ENCODE measurements around the gene FNDC3B. TPM values are rescaled to one million over a fixed set of nuclear protein-coding genes. Genes with fewer than 3 reads are reported as not detected.

Gene FNDC3B
- total and polyA plus RNA-seq, 4 donors: 23.3 to 74.2 (median 32.9) TPM

- Histone ChIP-seq H3K27ac (ENCODE audit: low read depth in 1 of 2, low read length in 2 of 2) (no peak overlapping the region), H3K4me3 (ENCODE audit: low read depth in 1 of 3, low read length in 3 of 3) (no peak overlapping the region), H3K27me3 (ENCODE audit: control insufficient read depth in 4 of 4, insufficient read depth in 4 of 4, low read length in 3 of 4) (no peaks in the 10 kb centered on the region), H3K36me3 (ENCODE audit: control insufficient read depth in 4 of 4, insufficient read depth in 3 of 4, low read depth in 1 of 4, low read length in 3 of 4) (peaks cover 9 to 47% (median 37%) of the 10 kb centered on the region in 4 donors), H3K9ac (ENCODE audit: low read depth in 1 of 2, low read length in 2 of 2) (no peak overlapping the region), H3K4me1 (ENCODE audit: control insufficient read depth in 4 of 4, insufficient read depth in 4 of 4, low read length in 3 of 4) (peaks cover 0 to 7% (median 0%) of the 10 kb centered on the region in 4 donors), H3K9me3 (ENCODE audit: control insufficient read depth in 4 of 4, low read length in 3 of 4) (no peaks in the 10 kb centered on the region)
- no peak for TF ChIP-seq YY1 (IDR thresholded peaks at IDR 0.05)
- TF ChIP-seq FOXA1 (IDR thresholded peaks at IDR 0.05): no peak
- no peak for TF ChIP-seq TAF1 (conservative IDR thresholded peaks at IDR 0.05)
- TF ChIP-seq CTCF (IDR thresholded peaks at IDR 0.05; ENCODE audit: low read depth, low read length, missing input control): no peak
- no peak for TF ChIP-seq MAX (IDR thresholded peaks at IDR 0.05)
- no peak for TF ChIP-seq JUND (IDR thresholded peaks at IDR 0.05)
- no peak for TF ChIP-seq HNF4G (IDR thresholded peaks at IDR 0.05)
- TF ChIP-seq EGR1 (IDR thresholded peaks at IDR 0.05; ENCODE audit: low read depth in 2 of 2): no peak
- no peak for TF ChIP-seq RXRA (IDR thresholded peaks at IDR 0.05)
- no peak for TF ChIP-seq FOXA2 (IDR thresholded peaks at IDR 0.05)
- no peak for TF ChIP-seq NR2F2 (IDR thresholded peaks at IDR 0.05)
- no peak for TF ChIP-seq REST (IDR thresholded peaks at IDR 0.05)
- TF ChIP-seq GABPA (IDR thresholded peaks at IDR 0.05 in 1 of 2, conservative IDR thresholded peaks at IDR 0.05 in 1 of 2): no peak
- no peak for TF ChIP-seq RAD21 (IDR thresholded peaks at IDR 0.05)
- no peak for TF ChIP-seq SP1 (IDR thresholded peaks at IDR 0.05)
- no peak for TF ChIP-seq ZBTB33 (IDR thresholded peaks at IDR 0.05)
- no peak for TF ChIP-seq ATF3 (IDR thresholded peaks at IDR 0.05)
- TF ChIP-seq HNF4A (conservative IDR thresholded peaks at IDR 0.05): no peak
- 90% methylated on average over 4 of the region's 4 CpGs for WGBS
- no peak for DNase-seq (ENCODE audit: low spot score)
Measured at GRCh38 chr3:172303181-172303580, 263.8 kb downstream of the FNDC3B start.

All from liver (tissue), 9 donors.